Endometrium (tissue), 2 donors: ENCODE measurements around the gene SSBP2.
"Not testable (repeated sequence)": the region's sequence is repeated elsewhere in the genome, so short reads cannot be mapped to it uniquely, and the experiment has no call there.

Experiments
- FAIRE-seq: peaks from 2 replicates; lab custom pipeline; 2012; peaks lifted over from hg19 to GRCh38; lab: Jason Lieb, UNC
- donor health status: control.
- donor health status: control.

SSBP2 gene

DNA sequence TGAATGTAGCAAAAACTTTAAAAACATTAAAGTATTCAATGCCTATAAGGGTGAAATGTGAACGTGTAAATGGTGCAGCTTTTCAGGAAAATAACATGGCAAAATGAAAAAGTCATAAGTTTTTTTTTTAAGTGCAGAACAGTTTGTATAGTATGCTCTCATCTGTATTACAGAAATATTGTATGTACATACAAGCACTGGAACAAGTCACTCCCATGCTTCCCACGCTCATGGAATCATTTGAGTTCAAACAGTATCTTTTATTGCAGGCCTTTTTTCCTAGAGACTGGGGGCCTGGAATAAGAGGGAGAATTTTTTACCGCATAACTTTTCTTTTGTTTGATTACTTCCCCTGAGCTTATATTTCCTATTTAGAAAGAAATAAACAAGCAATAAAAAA lies 94.1 kb downstream of the SSBP2 start:
- FAIRE-seq = no peak

DNA sequence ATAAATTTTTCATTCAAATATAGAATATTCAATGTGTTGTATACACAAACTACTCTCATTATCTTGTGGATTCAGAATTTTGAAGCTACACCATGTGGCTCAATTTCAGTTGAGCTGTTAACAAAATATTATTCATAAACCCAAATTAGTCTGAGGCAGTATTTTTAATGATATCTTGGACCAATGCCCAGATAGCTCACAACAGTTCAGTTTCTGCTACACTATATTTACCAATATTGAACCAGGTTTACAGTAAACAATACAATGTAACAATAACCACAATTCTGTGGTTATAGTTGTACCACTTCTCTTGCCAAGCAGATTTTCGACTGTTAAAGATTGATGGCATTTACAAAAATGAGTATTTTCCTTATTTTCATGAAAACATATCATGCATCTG lies 99.9 kb downstream of the SSBP2 start:
- no peak for FAIRE-seq

DNA sequence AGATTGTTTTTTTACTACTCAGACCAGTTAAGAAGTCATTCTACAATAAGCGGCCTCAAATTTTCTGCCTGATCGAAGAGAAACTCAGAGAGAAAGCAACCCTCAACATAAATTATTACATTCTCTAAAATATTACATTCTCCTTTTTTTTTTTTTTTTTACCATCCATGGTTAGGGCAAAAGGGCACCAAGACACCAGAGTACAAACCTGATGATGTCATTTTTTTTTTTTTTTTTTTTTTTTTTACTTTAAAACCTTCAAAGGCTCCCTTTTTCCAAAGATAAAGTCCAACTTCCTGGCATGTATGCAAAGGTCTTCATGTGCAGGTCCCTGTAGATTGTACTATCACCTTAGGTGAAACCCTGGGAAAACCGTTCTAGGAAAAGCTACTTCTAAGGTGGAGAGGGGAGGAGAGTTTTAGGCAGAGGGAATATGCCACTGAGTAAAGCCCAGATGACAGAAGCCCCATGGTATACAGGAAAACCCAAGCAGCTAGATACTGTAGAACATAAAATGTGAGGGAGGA lies 104.4 kb downstream of the SSBP2 start:
- no peak for FAIRE-seq

DNA sequence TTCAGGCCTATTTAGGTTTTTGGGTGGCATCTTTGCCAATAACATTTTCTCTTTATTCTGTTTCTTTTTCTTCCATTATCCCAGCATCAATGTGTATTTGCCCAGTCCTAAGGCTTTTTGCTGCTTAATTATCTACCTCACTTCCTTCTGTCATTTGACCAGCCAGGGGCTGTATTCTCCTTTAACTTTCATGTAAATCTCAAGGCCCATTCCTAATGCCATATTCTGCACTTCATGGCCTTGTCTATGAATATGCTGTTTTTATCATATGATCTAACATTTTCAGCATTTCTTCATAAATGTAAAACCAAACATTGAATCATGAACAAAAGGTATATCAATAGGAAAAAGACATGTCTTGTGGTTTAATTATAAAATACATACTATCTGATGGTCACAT lies 108.7 kb downstream of the SSBP2 start:
- FAIRE-seq = no peak

DNA sequence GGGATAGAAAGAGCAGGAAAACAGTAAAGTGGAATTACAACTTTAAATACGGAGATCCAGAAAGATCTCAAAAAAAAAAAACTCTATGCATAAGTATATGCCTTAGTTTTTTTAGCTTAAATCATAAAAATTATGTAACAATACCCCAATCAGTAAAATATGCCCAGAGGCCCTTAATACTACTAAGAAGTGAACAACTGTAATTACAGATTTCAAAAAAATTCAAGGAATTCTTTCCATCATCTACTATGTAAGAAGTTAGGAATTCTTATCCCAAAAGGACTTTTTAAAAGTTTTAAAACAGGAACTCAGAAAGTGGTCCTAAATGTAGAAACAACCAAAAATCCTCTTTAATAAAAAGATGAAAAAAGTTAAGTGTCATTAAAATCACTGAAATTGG lies 111.3 kb downstream of the SSBP2 start:
- FAIRE-seq = peak; percentile 54

DNA sequence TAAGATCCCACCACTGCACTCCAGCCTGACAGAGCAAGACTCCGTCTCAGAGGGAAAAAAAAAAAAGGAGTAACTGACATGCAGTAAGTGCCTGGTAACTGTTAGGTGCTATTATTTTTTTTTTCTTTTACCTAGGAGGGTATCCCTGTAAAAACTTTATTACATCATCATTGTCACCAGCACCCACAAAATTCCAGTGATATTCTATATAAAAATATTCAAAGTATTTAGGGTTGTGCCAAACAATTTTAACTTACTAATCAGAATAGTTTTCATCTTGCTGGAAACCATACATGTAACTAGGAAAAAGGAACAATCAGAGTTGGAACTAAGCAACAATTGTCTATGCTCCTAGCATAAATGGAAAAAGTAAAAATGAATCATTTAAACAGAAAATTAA lies 112.4 kb downstream of the SSBP2 start:
- no peak for FAIRE-seq

DNA sequence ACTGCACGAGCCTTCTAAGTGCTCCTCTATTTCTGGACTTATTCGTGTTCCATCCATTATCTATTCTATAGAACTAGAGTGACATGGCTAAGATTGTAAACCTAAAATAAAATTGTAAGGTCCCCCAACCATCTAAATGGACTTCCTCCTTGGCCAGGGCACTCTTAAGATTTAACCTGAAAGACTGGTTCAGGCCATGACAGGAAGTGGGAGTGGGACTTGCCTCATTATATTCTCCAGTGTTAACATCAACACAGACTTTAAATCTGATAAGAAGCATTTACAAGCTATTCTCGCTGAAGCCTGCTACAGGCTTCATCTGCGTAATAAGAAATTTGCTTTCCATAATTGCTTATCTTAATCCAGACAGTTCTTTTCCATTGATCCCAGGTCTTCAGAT lies 117.0 kb downstream of the SSBP2 start:
- no peak for FAIRE-seq

DNA sequence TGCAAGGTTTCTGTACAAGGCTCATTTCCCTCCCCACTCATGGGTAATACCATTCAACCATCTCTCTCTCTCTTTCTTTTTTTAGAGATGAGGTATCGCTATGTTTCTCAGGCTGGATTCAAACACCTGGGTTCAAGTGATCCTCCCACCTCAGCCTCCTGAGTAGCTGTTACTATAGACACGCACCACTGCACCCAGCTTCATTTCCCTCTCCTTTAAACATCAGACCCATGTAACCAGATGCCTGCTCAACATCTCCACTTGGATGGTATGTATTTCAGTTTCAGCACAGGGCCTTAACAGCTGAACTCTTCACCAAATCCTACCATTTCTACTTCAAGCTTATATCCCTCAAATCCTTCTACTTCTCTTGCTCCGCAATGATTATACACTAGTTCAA lies 117.4 kb downstream of the SSBP2 start:
- no peak for FAIRE-seq

DNA sequence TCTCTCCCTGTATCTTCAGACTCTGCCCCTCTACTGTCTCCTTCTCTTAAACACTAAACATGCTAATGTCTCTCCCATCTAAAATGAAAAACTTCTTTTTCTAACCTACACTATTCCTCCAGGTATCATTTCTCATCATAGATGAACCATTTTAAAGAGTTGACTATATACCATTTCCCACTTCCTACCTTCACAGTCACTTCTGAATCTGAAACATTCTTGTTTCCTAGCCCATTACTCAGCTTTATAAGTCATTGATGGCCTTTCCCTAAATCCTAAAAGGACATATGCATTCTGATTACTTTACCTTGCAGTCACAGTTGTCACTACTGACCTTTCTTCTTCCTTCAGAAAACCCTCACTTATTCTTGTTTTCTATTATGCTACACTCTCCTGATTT lies 118.2 kb downstream of the SSBP2 start:
- no peak for FAIRE-seq

DNA sequence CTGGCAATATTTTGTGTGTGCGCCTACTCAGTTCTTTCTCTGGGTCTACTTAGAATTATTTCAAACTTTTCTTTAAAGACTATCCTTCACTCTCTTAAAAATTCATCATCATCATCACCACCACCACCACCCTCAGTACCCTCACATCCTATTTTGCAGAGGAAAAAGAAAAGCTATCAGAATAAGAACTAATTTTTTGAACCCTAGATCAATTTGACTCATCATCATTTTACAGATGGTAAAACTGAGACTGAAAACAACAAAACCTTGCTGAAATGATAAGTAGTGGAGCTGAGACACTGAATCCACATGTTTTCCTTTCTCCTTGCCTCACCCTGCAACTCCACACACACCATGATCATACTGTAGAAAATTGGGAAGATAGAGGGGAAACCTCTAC lies 119.3 kb downstream of the SSBP2 start:
- FAIRE-seq = no peak

DNA sequence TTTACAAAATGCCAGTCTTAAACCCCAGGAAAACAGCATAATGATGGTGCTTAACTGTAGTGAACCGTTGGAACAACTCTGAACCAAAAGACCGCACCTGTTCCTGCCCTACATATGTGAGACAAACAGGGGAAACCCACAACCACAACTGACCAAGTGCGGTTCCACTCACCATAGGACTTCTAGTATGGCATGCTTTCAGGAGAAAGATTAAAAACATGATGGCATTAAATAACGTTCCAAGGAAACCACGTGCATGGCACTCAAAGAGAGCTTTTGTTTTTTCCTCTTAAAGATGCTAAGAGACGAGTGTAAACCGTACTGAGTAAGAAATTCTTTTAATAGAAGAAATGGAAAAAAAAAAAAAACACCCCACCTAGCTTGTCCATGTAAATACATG lies 119.8 kb downstream of the SSBP2 start:
- FAIRE-seq = no peak

DNA sequence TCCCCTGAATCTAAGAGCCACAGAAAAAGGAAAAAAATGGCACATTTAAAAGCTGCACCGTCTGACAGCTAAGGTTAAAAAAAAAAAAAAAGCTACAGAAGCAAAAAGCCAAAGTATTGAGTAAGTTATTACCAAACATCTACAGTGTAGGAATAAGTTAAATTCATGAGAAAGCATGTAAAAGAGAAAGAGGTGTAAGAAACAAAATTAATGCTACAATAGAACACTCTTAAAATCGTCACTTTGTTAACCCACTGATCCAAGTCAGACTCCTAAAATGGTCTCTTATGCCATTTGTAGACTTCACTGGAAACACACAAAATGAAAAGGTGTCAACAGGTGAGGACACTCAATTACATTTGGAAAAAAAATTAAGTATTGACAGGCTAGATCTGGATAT lies 120.2 kb downstream of the SSBP2 start:
- FAIRE-seq = no peak

DNA sequence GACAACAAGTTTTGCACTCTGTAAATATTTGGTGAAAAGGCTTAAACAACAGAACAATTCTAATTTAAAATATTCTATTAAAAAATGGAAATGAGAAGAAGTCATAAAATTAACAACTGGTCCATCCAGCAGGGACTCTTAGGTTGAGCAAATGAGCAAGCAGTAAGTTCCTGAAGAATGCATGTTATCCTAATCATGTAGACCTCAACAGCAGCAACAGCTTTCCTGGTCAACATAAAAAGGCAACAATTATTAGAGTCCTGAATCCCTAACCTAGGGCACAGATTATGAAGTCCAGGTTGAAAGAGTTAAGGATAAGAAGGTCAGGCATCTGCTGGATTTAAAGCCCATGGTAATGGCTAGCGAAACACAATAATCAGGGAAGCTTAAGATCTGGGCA lies 120.9 kb downstream of the SSBP2 start:
- FAIRE-seq = no peak

DNA sequence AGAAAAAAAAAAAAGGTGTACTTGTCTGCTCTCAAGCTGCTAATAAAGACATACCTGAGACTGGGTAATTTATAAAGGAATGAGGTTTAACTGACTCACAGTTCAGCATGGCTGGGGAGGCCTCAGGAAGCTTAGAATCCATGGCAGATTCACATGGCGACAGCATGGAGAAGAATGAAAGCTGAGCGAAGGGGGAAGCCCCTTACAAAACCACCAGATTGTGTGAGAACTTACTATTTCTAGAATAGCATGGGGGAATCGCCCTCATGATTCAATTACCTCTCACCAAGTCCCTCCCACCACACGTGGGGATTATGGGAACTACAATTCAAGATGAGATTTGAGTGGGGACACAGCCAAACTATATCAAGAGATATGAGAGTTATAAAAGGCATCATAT lies 122.8 kb downstream of the SSBP2 start:
- FAIRE-seq = not testable (repeated sequence)

DNA sequence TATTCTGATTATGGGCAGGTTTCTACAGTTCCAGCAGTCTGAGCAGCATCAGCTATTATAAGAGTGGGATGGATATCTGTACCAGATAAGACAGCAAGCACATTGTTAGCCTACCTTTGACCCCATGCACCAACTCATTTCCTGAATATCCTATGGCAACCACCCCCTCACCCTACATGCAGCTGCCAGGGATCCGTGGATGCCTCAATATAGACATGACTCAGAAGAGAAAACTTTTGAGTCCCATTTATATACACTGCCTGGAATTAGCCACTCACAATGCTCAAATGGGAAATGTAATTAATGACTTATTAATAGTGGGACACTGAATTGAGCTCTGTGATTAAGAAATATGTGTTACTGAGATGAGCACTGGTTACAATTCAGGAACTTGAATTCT lies 124.4 kb downstream of the SSBP2 start:
- no peak for FAIRE-seq

DNA sequence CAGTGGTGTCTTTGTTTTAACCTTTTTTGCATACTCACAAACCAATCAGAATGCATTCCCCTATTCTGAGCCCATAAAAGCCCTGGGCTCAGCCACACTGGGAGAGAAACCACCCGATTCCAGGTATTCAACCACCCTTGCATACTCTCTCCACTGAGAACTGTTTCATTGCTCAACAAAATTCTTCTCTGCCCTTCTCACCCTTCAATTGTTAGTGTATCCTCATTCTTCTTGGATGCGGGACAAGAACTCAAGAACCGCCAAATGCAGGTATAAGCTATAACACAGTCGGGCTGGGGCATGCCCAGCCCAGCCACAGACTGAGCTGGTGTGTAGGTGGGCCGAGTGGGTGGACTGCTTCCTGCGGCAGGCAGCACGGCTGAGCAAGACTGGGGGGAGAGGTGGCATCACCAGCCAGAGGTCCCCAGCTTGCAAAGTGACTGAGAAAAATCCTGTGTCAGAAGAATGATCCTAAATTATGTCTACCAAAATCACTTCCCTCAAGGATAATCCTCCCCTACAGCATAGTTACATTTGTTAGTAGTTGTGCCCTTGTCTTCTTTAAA lies 141.0 kb downstream of the SSBP2 start:
- FAIRE-seq = no peak

DNA sequence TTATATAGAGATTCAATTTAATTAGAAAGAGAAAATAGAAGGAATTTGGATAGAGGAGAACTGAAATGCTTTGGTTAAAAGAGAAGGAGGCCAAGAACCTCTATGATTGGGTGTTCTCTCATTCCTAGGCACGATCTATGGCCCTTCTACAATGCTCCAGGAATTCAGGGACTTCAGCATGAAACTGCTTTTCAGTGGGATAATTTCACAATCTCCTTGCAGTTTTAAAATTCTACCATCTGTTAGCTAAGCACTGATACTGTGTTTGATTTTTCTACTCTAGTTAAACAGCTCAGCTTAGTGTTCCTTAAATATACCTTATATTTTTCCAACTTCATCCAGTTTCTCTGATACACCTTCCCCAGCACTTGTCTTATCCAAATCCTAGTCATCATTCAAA lies 141.9 kb downstream of the SSBP2 start:
- FAIRE-seq = no peak

DNA sequence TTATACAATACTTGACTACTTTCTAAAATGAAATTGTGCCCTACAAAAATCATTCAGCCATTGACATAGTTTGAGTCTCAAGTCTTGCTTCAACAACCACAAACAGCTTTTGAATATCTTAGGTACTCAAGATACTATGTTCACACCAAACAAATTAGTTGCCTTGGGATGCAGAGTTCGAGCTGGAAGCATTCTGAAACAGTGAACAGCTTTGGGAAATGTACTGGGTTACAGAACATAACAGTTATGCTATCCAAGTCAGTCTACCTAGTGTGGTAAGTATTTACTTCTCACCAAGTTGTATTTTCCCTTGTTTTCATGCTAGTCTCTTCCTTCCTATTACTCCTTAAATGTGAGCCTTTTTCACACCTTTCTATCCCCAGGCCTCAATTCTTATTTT lies 143.2 kb downstream of the SSBP2 start:
- no peak for FAIRE-seq

DNA sequence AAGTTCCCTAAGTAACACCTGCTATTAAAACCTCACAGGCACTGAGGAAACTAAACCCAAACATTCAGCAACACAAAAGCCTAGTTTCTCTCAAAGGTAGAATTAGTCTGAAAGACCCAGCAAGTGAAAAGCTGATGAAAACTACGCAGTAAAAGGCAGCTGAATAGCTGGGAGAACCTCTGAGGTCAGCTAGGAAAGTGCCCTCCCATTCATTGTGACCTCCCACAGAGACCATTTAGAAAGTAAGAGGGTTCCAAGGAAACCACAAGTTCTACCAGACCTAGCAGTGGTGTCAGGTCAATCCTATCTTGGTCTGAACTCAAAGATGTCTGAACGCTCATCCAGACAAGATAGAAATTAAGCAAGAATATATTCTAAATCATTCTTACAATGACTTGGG lies 144.7 kb downstream of the SSBP2 start:
- no peak for FAIRE-seq

DNA sequence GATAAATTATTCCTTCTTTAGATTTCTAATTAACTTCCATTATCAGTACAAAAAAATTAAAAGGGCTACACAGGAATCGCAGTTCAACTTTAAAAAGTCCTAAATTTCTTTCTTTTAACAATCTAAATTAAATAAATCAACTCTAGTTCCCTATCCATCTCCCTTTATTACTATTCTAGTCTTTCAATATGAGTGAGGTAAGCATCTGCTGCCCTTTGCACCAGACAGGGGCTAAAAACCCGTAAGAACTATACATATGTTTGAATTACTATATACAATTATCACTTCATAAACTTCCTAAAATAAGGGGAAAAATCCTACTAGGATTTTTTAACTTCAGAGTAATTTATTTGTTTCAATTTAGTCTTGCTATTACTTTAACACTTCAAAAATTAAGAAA lies 145.6 kb downstream of the SSBP2 start:
- FAIRE-seq = no peak

DNA sequence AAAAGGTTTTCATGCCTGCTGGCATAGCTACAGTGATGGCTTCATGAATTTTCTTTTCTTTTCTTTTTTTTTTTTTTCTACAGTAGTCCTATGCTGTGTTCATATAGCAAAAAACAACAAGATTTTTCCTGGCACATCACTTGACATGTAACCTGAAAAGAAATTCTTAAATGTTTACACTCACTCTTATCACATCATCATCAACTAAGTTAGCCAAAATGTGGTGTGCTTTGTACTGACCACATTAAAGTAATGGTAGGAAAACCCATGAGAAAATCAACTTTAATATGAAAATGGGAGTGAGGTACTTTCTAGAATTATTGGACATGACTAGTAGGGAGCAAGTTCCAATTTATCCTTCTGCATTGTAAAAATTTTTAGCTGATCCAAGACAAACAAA lies 146.7 kb downstream of the SSBP2 start:
- FAIRE-seq = no peak

DNA sequence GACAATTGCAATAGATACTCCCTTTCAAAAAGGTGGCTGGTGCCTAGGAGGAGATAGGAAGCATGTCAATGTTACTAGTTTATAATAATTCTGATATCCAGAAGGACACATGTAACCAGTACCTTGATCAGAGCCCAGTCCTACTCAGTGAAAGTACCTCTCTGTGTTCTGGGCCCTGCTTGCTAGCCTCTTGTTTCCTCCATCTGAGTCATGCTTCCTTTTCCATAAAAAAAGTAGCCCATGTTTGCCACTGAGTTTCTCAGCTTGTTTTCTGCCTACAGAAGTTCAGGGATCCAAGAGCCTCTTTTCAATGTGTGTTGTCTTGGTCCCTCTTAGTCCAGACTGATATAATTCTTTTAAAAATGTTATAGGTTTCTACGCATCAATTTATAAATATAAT lies 149.0 kb downstream of the SSBP2 start:
- no peak for FAIRE-seq

DNA sequence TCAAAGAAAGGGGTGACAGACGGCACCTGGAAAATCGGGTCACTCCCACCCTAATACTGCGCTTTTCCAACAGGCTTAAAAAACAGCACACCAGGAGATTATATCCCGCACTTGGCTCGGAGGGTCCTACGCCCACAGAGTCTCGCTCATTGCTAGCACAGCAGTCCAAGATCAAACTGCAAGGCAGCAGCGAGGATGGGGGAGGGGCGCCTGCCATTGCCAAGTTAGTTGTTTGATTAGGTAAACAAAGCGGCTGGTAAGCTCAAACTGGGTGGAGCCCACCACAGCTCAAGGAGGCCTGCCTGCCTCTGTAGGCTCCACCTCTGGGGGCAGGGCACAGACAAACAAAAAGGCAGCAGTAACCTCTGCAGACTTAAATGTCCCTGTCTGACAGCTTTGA lies 158.8 kb downstream of the SSBP2 start:
- not testable (repeated sequence) for FAIRE-seq

DNA sequence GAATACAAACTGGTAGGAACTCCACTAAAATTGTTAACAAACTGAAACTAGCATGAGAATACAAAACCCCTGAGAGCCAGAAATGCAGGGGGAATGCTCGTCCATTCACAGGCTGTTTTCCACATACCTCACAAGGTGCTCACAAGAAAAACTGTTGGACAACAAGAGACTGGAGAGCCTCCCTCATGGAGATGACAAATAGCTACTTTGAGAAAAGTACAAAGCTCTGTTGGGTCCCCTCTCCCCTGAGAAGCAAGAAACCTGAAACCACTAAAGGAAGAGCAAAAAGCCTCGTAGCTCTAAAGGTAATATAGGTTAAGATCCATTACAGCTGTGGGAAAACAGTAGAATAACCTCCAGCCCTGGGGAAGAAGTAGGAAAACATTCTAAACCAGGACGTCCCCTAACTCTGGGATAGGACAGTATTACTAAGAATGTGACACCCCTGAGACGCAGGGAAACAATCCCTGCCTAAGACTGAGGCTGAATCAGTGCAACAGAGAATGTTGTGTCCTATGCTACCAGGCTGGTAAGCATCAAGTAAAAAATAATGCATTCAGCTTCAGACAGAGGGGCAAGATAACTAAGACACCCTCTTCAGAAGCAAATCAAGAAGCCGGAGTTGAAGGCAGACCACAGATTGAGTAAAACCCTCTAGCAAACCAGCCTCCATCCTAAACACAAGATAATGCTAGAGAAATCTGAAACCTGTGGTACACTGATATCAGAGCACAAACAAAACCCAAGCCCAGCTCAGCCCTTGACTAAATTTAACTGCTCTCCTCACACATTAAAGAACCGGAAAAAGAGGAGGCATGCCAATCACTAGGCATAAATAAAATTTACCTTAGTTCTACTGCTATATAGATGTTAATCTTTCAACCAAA lies 160.2 kb downstream of the SSBP2 start:
- no peak for FAIRE-seq
